H9 (cell line): Measurements from ENCODE around the gene CFAP299. TPM values are rescaled to one million over a fixed set of nuclear protein-coding genes. Genes with fewer than 3 reads are reported as not detected.

ENCODE experiments used
- DNase-seq: peaks from one replicate; pipeline ENCODE4 v3.0.0-alpha.2; 2017
- H2AFZ ChIP-seq: one replicate; pipeline ENCODE4 v1.6.1; 2013; ENCODE audit warnings: mild to moderate bottlenecking, low read length, control low read depth, moderate library complexity
- H2AK5ac ChIP-seq: 2 replicates; pipeline ENCODE4 v1.6.1; 2013; ENCODE audit warnings: low read length, control low read depth, mixed read lengths; ENCODE audit not compliant: insufficient read length
- H2BK120ac ChIP-seq: one replicate; pipeline ENCODE4 v1.6.1; 2013; ENCODE audit warnings: low read depth, mild to moderate bottlenecking, low read length, control low read depth, inconsistent platforms; ENCODE audit not compliant: poor library complexity, severe bottlenecking
- H2BK12ac ChIP-seq: 2 replicates; pipeline ENCODE4 v1.6.1; 2013; ENCODE audit warnings: low read length, control low read depth, mixed read lengths, low read depth; ENCODE audit not compliant: insufficient read length
- H2BK15ac ChIP-seq: 2 replicates; pipeline ENCODE4 v1.6.1; 2013; ENCODE audit warnings: low read depth, low read length, control low read depth
- H2BK20ac ChIP-seq: one replicate; pipeline ENCODE4 v1.6.1; 2013; ENCODE audit warnings: low read depth, mild to moderate bottlenecking, low read length, control low read depth, inconsistent platforms; ENCODE audit not compliant: poor library complexity, severe bottlenecking
- H2BK5ac ChIP-seq: 2 replicates; pipeline ENCODE4 v1.6.1; 2013; ENCODE audit warnings: low read length, control low read depth, mixed read lengths; ENCODE audit not compliant: insufficient read length
- H3K14ac ChIP-seq: 2 replicates; pipeline ENCODE4 v1.6.1; 2013; ENCODE audit warnings: low read length, control low read depth; ENCODE audit not compliant: insufficient read depth
- H3K18ac ChIP-seq: 2 replicates; pipeline ENCODE4 v1.6.1; 2013; ENCODE audit warnings: low read depth, mild to moderate bottlenecking, mixed read lengths, low read length, control low read depth; ENCODE audit not compliant: insufficient read length
- H3K23ac ChIP-seq: 2 replicates; pipeline ENCODE4 v1.6.1; 2013; ENCODE audit warnings: low read length, control low read depth, mixed read lengths, low read depth; ENCODE audit not compliant: insufficient read length
- H3K23me2 ChIP-seq: 2 replicates; pipeline ENCODE4 v1.6.1; 2013; ENCODE audit warnings: low read depth, mild to moderate bottlenecking, mixed read lengths, low read length, control low read depth; ENCODE audit not compliant: insufficient read length, poor library complexity, severe bottlenecking
- H3K27ac ChIP-seq: 2 replicates; pipeline ENCODE4 v1.5.1; 2013; ENCODE audit warnings: low read length, control low read depth, mixed read lengths, low read depth; ENCODE audit not compliant: insufficient read length
- H3K27me3 ChIP-seq: 2 replicates; pipeline ENCODE4 v1.6.1; 2013; ENCODE audit warnings: low read length, control low read depth, inconsistent platforms; ENCODE audit not compliant: insufficient read depth
- H3K4ac ChIP-seq: 2 replicates; pipeline ENCODE4 v1.6.1; 2013; ENCODE audit warnings: low read depth, mild to moderate bottlenecking, control low read depth, inconsistent platforms, low read length, moderate library complexity
- H3K4me1 ChIP-seq: 2 replicates; pipeline ENCODE4 v1.6.1; 2013; ENCODE audit warnings: low read length, control low read depth, inconsistent platforms; ENCODE audit not compliant: insufficient read depth
- H3K4me2 ChIP-seq: 2 replicates; pipeline ENCODE4 v1.6.1; 2013; ENCODE audit warnings: low read length, control low read depth, mixed read lengths; ENCODE audit not compliant: insufficient read length, insufficient read depth
- H3K56ac ChIP-seq: 2 replicates; pipeline ENCODE4 v1.6.1; 2013; ENCODE audit warnings: low read depth, mild to moderate bottlenecking, mixed read lengths, low read length, control low read depth; ENCODE audit not compliant: insufficient read length
- H3K79me1 ChIP-seq: 2 replicates; pipeline ENCODE4 v1.6.1; 2013; ENCODE audit warnings: low read depth, mild to moderate bottlenecking, moderate library complexity, low read length, control low read depth, inconsistent platforms; ENCODE audit not compliant: insufficient read depth, poor library complexity, severe bottlenecking
- H3K79me2 ChIP-seq: 2 replicates; pipeline ENCODE4 v1.6.1; 2013; ENCODE audit warnings: low read length, control low read depth, inconsistent platforms; ENCODE audit not compliant: insufficient read depth
- H3K9ac ChIP-seq: 2 replicates; pipeline ENCODE4 v1.6.1; 2013; ENCODE audit warnings: low read length, control low read depth, mixed read lengths; ENCODE audit not compliant: insufficient read length; ENCODE audit errors: extremely low read depth
- H3K9me3 ChIP-seq: one replicate; pipeline ENCODE4 v1.6.1; 2013; ENCODE audit warnings: low read depth, low read length, inconsistent platforms; ENCODE audit not compliant: control insufficient read depth
- H3T11ph ChIP-seq: one replicate; pipeline ENCODE4 v1.6.1; 2013; ENCODE audit warnings: mild to moderate bottlenecking, low read length, control low read depth, inconsistent platforms
- H4K20me1 ChIP-seq: one replicate; pipeline ENCODE4 v1.6.1; 2013; ENCODE audit not compliant: control insufficient read depth, insufficient read length, insufficient read depth
- H4K5ac ChIP-seq: 2 replicates; pipeline ENCODE4 v1.6.1; 2013; ENCODE audit warnings: low read depth, mild to moderate bottlenecking, mixed read lengths, low read length, control low read depth; ENCODE audit not compliant: insufficient read length
- H4K8ac ChIP-seq: replicated peaks from 2 replicates; pipeline ENCODE4 v1.6.1; 2013; ENCODE audit warnings: low read length, control low read depth, mixed read lengths, low read depth; ENCODE audit not compliant: insufficient read length
- H4K91ac ChIP-seq: 2 replicates; pipeline ENCODE4 v1.6.1; 2013; ENCODE audit warnings: low read depth, mild to moderate bottlenecking, moderate library complexity, mixed read lengths, low read length, control low read depth; ENCODE audit not compliant: insufficient read length
- H3K27ac Mint-ChIP-seq, 3 experiments: 2 replicates in 2 of 3; 3 replicates in 1 of 3; pipeline ENCODE4 v1.8.0; 2020 to 2021; ENCODE audit warnings: mixed read lengths in 3 of 3, mild to moderate bottlenecking in 1 of 3, moderate library complexity in 1 of 3
- H3K27me3 Mint-ChIP-seq: 2 replicates; pipeline ENCODE4 v1.8.0; 2021; ENCODE audit warnings: low read depth, mild to moderate bottlenecking, moderate library complexity, mixed read lengths
- H3K36me3 Mint-ChIP-seq, 3 experiments: 2 replicates in 2 of 3; 3 replicates in 1 of 3; pipeline ENCODE4 v1.8.0; 2020 to 2021; ENCODE audit warnings: low read depth in 3 of 3, mixed read lengths in 3 of 3; ENCODE audit not compliant: insufficient read depth in 1 of 3
- H3K4me1 Mint-ChIP-seq, 2 experiments: 2 replicates each; pipeline ENCODE4 v1.8.0; 2020; ENCODE audit warnings: mixed read lengths in 2 of 2
- H3K4me3 Mint-ChIP-seq, 2 experiments: 2 replicates in 1 of 2; 3 replicates in 1 of 2; pipeline ENCODE4 v1.8.0; 2020 to 2021; ENCODE audit warnings: mild to moderate bottlenecking in 2 of 2, mixed read lengths in 2 of 2, moderate library complexity in 1 of 2
- H3K9me3 Mint-ChIP-seq, 2 experiments: 2 replicates in 1 of 2; 3 replicates in 1 of 2; pipeline ENCODE4 v1.8.0; 2020; ENCODE audit warnings: mild to moderate bottlenecking in 2 of 2, mixed read lengths in 2 of 2, moderate library complexity in 1 of 2
- CTCF ChIP-seq: fragments of 200-600 bp; sonication (generic); conservative IDR thresholded peaks from 3 replicates; pipeline ENCODE4 v1.8.0; 2021; ENCODE audit warnings: antibody characterized with exemption, mild to moderate bottlenecking
- WGBS: extraction: QIAGEN DNeasy Blood & Tissue Kit; methylation state at CpG from one replicate; pipeline ENCODE4 v1.1.7; 2013; ENCODE audit warnings: missing lambda C conversion rate, low lambda C conversion rate, mixed read lengths; ENCODE audit not compliant: insufficient read length; ENCODE audit errors: extremely low coverage; 5-methylcytosine and 5-hydroxymethylcytosine counted together
- total RNA-seq: library from RNA; stranded (reverse); gene quantifications from 2 replicates; pipeline ENCODE4 v1.2.1, GENCODE V29; 2021

CFAP299 gene
- total RNA-seq, 1 experiment from 2014 or later: not detected

GRCh38 chr4:80956421-80956820, 620.9 kb downstream of the CFAP299 start:
- no peak overlapping the region for H3T11ph ChIP-seq
- H2BK20ac ChIP-seq: no peak overlapping the region
- H4K5ac ChIP-seq: no peak overlapping the region
- Mint-ChIP-seq H3K36me3 (no peaks in the 10 kb centered on the region), H3K9me3 (no peaks in the 10 kb centered on the region), H3K4me1 (no peaks in the 10 kb centered on the region), H3K27me3 (no peaks in the 10 kb centered on the region), H3K4me3 (no peak overlapping the region), H3K27ac (no peak overlapping the region)
- H3K27me3 ChIP-seq: no peaks in the 10 kb centered on the region
- no peak overlapping the region for H3K14ac ChIP-seq
- TF ChIP-seq CTCF: no peak
- H3K23me2 ChIP-seq: no peaks in the 10 kb centered on the region
- H3K4ac ChIP-seq: no peak overlapping the region
- no peak overlapping the region for H2BK5ac ChIP-seq
- H2BK120ac ChIP-seq: no peak overlapping the region
- H4K91ac ChIP-seq: no peak overlapping the region
- H2AK5ac ChIP-seq: no peak overlapping the region
- no peaks in the 10 kb centered on the region for H4K20me1 ChIP-seq
- H2AFZ ChIP-seq: no peak overlapping the region
- H3K9ac ChIP-seq: no peak overlapping the region
- no peak overlapping the region for H3K18ac ChIP-seq
- H3K27ac ChIP-seq: no peak overlapping the region
- no peak overlapping the region for H3K23ac ChIP-seq
- no peak overlapping the region for H4K8ac ChIP-seq
- no peak overlapping the region for H3K4me2 ChIP-seq
- H3K9me3 ChIP-seq: no peaks in the 10 kb centered on the region
- H3K4me1 ChIP-seq: no peaks in the 10 kb centered on the region; the same call in 1 of the 2 replicates
- no peak overlapping the region for H2BK15ac ChIP-seq
- DNase-seq: no peak
- no peak overlapping the region for H2BK12ac ChIP-seq
- no peak overlapping the region for H3K56ac ChIP-seq
- H3K79me2 ChIP-seq: no peaks in the 10 kb centered on the region
- H3K79me1 ChIP-seq: no peaks in the 10 kb centered on the region
- no CpG with 5 or more reads among the region's 3 CpGs for WGBS
